GM18870 (cell line): ENCODE data around the gene PLA2G1B.

Source experiments
- ATAC-seq: cut with Tn5 transposase; IDR thresholded peaks from one replicate; pipeline ENCODE4 v1.9.1; 2021; ENCODE audit warnings: moderate library complexity; ENCODE audit not compliant: unreplicated experiment

PLA2G1B gene

GRCh38 chr12:120276734-120277133 is 50.8 kb downstream of the PLA2G1B start:
- no peak for ATAC-seq
